ENCODE measurements around the gene ELL2. TPM values are rescaled to one million over a fixed set of nuclear protein-coding genes. Genes with fewer than 3 reads are reported as not detected.

Gene ELL2
- total RNA-seq, 1 experiment from 2014 or later: 24.4 TPM

DNA sequence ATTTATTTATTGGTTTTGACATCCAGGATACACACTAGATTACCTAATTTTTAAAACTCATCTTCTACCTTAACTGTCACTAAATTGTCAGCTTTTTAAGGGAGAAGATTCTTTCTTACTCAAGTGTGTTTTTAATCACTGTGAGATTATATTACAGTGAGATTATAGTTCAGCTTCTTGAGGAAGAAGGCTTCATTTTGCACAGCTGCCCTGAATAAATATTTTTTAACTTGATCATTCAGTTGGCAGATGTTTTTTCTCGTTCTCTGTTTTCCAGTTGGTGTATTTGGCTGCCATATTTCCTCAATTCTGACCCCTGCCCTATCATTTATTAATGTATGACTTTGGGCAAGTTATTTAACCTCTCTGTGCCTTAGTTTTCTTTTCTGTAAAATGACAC, 15.0 kb upstream of the ELL2 start:
- no peaks in the 10 kb centered on the region for H3K27me3 Mint-ChIP-seq (ENCODE audit: low read depth)
- CTCF ChIA-PET: no interaction called here
- ATAC-seq (no peak), DNase-seq (ENCODE audit: low spot score) (no peak)
- POLR2A ChIA-PET: no interaction called here
- peaks cover 4% of the 10 kb centered on the region; the same call in 1 of the 2 replicates for H3K4me1 Mint-ChIP-seq
- H3K36me3 Mint-ChIP-seq: no peaks in the 10 kb centered on the region
- no peak for TF ChIP-seq ATF6 (CRISPR knock-in tag; IDR thresholded peaks at IDR 0.05)
- no peak for TF ChIP-seq JUN (CRISPR knock-in tag; IDR thresholded peaks at IDR 0.05)
- TF ChIP-seq USF1 (CRISPR knock-in tag; IDR thresholded peaks at IDR 0.05): no peak
- no peak for TF ChIP-seq CDX4 (CRISPR knock-in tag; IDR thresholded peaks at IDR 0.05; ENCODE audit: borderline replicate concordance)
- no peak for TF ChIP-seq ZMAT4 (CRISPR knock-in tag; IDR thresholded peaks at IDR 0.05)
- TF ChIP-seq ATF3 (CRISPR knock-in tag; conservative IDR thresholded peaks at IDR 0.05): no peak
- TF ChIP-seq SMAD3 (CRISPR knock-in tag; IDR thresholded peaks at IDR 0.05; ENCODE audit: borderline replicate concordance): no peak
- no peak for TF ChIP-seq IRF2 (CRISPR knock-in tag; IDR thresholded peaks at IDR 0.05; ENCODE audit: borderline replicate concordance, low read depth)
- no peak for TF ChIP-seq NR2C2 (CRISPR knock-in tag; IDR thresholded peaks at IDR 0.05)
- TF ChIP-seq IRF1 (CRISPR knock-in tag; IDR thresholded peaks at IDR 0.05): no peak
- no peak for TF ChIP-seq EMX1 (CRISPR knock-in tag; IDR thresholded peaks at IDR 0.05)
- no peak overlapping the region for H3K4me3 Mint-ChIP-seq
- H3K27ac Mint-ChIP-seq: no peak overlapping the region
- no peaks in the 10 kb centered on the region for H3K9me3 Mint-ChIP-seq

DNA sequence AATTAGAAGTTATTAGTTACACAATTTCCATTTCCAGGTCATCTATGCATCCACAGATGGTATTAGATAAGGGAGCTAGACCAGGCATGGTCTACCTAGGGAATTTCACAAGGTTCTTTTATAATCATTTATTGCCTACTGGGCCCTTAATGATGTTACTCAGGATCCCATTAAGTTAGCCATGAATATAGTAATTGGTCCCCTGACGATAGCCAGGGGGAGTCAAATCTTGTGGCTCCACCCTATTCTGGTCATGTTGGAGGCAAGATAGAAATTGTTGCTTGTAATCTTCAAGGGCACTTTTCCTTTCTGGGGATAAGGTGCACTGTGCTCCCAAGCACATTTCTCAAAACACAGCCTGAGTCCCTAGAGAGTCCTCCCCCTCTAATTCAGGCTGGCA, 14.1 kb upstream of the ELL2 start:
- Mint-ChIP-seq H3K36me3 (no peaks in the 10 kb centered on the region), H3K4me1 (peaks cover 4% of the 10 kb centered on the region; the same call in 1 of the 2 replicates), H3K9me3 (no peaks in the 10 kb centered on the region), H3K27me3 (ENCODE audit: low read depth) (no peaks in the 10 kb centered on the region), H3K27ac (no peak overlapping the region), H3K4me3 (no peak overlapping the region)
- DNase-seq (ENCODE audit: low spot score) (no peak), ATAC-seq (peak; percentile 73)
- CTCF ChIA-PET: no interaction called here
- POLR2A ChIA-PET: no interaction called here
- TF ChIP-seq RORB (CRISPR knock-in tag; IDR thresholded peaks at IDR 0.05): no peak
- TF ChIP-seq EMX1 (CRISPR knock-in tag; IDR thresholded peaks at IDR 0.05): no peak
- TF ChIP-seq GABPB1 (CRISPR knock-in tag; IDR thresholded peaks at IDR 0.05): no peak
- TF ChIP-seq ZNF232 (CRISPR knock-in tag; IDR thresholded peaks at IDR 0.05): no peak
- no peak for TF ChIP-seq SMAD3 (CRISPR knock-in tag; IDR thresholded peaks at IDR 0.05; ENCODE audit: borderline replicate concordance)
- no peak for TF ChIP-seq ZNF423 (CRISPR knock-in tag; IDR thresholded peaks at IDR 0.05)
- TF ChIP-seq AFF4 (CRISPR knock-in tag; IDR thresholded peaks at IDR 0.05; ENCODE audit: borderline replicate concordance): no peak
- TF ChIP-seq STAT6 (CRISPR knock-in tag; conservative IDR thresholded peaks at IDR 0.05; ENCODE audit: low read depth): no peak
- TF ChIP-seq, protein P1, sequence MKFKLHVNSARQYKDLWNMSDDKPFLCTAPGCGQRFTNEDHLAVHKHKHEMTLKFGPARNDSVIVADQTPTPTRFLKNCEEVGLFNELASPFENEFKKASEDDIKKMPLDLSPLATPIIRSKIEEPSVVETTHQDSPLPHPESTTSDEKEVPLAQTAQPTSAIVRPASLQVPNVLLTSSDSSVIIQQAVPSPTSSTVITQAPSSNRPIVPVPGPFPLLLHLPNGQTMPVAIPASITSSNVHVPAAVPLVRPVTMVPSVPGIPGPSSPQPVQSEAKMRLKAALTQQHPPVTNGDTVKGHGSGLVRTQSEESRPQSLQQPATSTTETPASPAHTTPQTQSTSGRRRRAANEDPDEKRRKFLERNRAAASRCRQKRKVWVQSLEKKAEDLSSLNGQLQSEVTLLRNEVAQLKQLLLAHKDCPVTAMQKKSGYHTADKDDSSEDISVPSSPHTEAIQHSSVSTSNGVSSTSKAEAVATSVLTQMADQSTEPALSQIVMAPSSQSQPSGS (CRISPR knock-in tag; IDR thresholded peaks at IDR 0.05; ENCODE audit: borderline replicate concordance, low read depth): no peak
- no peak for TF ChIP-seq NFATC4 (CRISPR knock-in tag; IDR thresholded peaks at IDR 0.05)
- TF ChIP-seq, protein P2, sequence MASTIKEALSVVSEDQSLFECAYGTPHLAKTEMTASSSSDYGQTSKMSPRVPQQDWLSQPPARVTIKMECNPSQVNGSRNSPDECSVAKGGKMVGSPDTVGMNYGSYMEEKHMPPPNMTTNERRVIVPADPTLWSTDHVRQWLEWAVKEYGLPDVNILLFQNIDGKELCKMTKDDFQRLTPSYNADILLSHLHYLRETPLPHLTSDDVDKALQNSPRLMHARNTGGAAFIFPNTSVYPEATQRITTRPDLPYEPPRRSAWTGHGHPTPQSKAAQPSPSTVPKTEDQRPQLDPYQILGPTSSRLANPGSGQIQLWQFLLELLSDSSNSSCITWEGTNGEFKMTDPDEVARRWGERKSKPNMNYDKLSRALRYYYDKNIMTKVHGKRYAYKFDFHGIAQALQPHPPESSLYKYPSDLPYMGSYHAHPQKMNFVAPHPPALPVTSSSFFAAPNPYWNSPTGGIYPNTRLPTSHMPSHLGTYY (CRISPR knock-in tag; IDR thresholded peaks at IDR 0.05): no peak
- no peak for TF ChIP-seq FOXK1 (CRISPR knock-in tag; IDR thresholded peaks at IDR 0.05)
- no peak for TF ChIP-seq ZNF671 (CRISPR knock-in tag; IDR thresholded peaks at IDR 0.05)
